K562 (cell line): Measurements from ENCODE around the gene UBFD1. TPM values are rescaled to one million over a fixed set of nuclear protein-coding genes. Genes with fewer than 3 reads are reported as not detected.

ENCODE experiments used
- CBX5 ChIP-seq: IDR thresholded peaks from 2 replicates; pipeline ENCODE4 v1.6.1; 2014; ENCODE audit warnings: low read depth, borderline replicate concordance
- COPS2 ChIP-seq: fragments of 450-650 bp; conservative IDR thresholded peaks from 2 replicates; pipeline ENCODE4 v1.6.1; 2016; ENCODE audit warnings: mild to moderate bottlenecking, moderate library complexity
- ETV5 ChIP-seq: sonication (generic); formaldehyde crosslinking; IDR thresholded peaks from 2 replicates; pipeline ENCODE4 v1.4.0; 2020; ENCODE audit warnings: low read depth, mild to moderate bottlenecking, missing genetic modification reagents
- HIVEP1 ChIP-seq: fragments of 250-450 bp; sonication (Bioruptor Pico); IDR thresholded peaks from 2 replicates; pipeline ENCODE4 v1.4.0; 2020; ENCODE audit warnings: mild to moderate bottlenecking
- MCM2 ChIP-seq: fragments of 450-650 bp; IDR thresholded peaks from 2 replicates; pipeline ENCODE4 v1.6.1; 2017; ENCODE audit warnings: low read depth, mild to moderate bottlenecking
- NFIC ChIP-seq: fragments of 450-650 bp; IDR thresholded peaks from 2 replicates; pipeline ENCODE4 v1.6.1; 2017; ENCODE audit warnings: mild to moderate bottlenecking, inconsistent platforms
- PHF8 ChIP-seq: fragments of 200-600 bp; sonication (generic); IDR thresholded peaks from 2 replicates; pipeline ENCODE4 v1.6.1; 2012; ENCODE audit warnings: mixed run types, mild to moderate bottlenecking, inconsistent platforms, low read length, moderate library complexity, borderline replicate concordance
- PYGO2 ChIP-seq: fragments of 450-650 bp; IDR thresholded peaks from 2 replicates; pipeline ENCODE4 v1.6.1; 2016; ENCODE audit warnings: mild to moderate bottlenecking, missing genetic modification characterization, moderate library complexity, missing compliant biosample characterization
- RBM15 ChIP-seq: fragments of 200-400 bp; formaldehyde crosslinking; IDR thresholded peaks from 2 replicates; pipeline ENCODE4 v1.6.1; 2018; ENCODE audit warnings: mild to moderate bottlenecking, low read length, moderate library complexity; ENCODE audit not compliant: insufficient read depth
- RNF2 ChIP-seq: sonication (generic); IDR thresholded peaks from 2 replicates; pipeline ENCODE4 v1.6.1; 2016
- SAFB ChIP-seq: fragments of 200-400 bp; formaldehyde crosslinking; IDR thresholded peaks from 2 replicates; pipeline ENCODE4 v1.6.1; 2017; ENCODE audit warnings: low read depth, low read length, borderline replicate concordance
- SETDB1 ChIP-seq: IDR thresholded peaks from one replicate; pipeline ENCODE4 v1.6.1; 2012; ENCODE audit warnings: low read length, control low read depth, inconsistent platforms
- SMARCA4 ChIP-seq: fragments of 450-650 bp; IDR thresholded peaks from 2 replicates; pipeline ENCODE4 v1.6.1; 2016
- TCF3 ChIP-seq: sonication (generic); formaldehyde crosslinking; IDR thresholded peaks from 2 replicates; pipeline ENCODE4 v1.4.0; 2020; ENCODE audit warnings: mild to moderate bottlenecking, missing genetic modification reagents
- TEAD1 ChIP-seq, 2 experiments: fragments of 450-650 bp in 1 of 2; sonication (generic) in 1 of 2; formaldehyde crosslinking; IDR thresholded peaks; 2 replicates each; pipeline versions ENCODE4 v1.4.0 to v1.8.0; 2020 to 2022; ENCODE audit warnings: mild to moderate bottlenecking in 2 of 2, missing genetic modification reagents in 1 of 2
- TOE1 ChIP-seq, 2 experiments: fragments of 450-650 bp in 1 of 2; sonication (generic) in 1 of 2; formaldehyde crosslinking in 1 of 2; IDR thresholded peaks; 2 replicates each; pipeline versions ENCODE4 v1.7.1 to v1.8.0; 2016 to 2022; ENCODE audit warnings: borderline replicate concordance in 2 of 2, mild to moderate bottlenecking in 2 of 2, antibody characterized with exemption in 1 of 2, inconsistent platforms in 1 of 2, low read depth in 1 of 2, missing genetic modification reagents in 1 of 2, moderate library complexity in 1 of 2
- UBTF ChIP-seq, 2 experiments: IDR thresholded peaks; 2 replicates each; pipeline ENCODE4 v1.6.1; 2012; ENCODE audit warnings: improper control_type of control experiment in 2 of 2, low read depth in 2 of 2, low read length in 2 of 2, borderline replicate concordance in 1 of 2
- ZBTB1 ChIP-seq: sonication (generic); formaldehyde crosslinking; IDR thresholded peaks from 2 replicates; pipeline ENCODE4 v1.8.1; 2023; ENCODE audit warnings: missing genetic modification reagents, low read depth, mild to moderate bottlenecking, borderline replicate concordance
- ZC3H11A ChIP-seq: IDR thresholded peaks from 2 replicates; pipeline ENCODE4 v1.6.1; 2012; ENCODE audit warnings: low read depth, low read length, improper control_type of control experiment
- ZNF133 ChIP-seq: fragments of 250-450 bp; sonication (Bioruptor Pico); IDR thresholded peaks from 2 replicates; pipeline ENCODE4 v1.4.0; 2020; ENCODE audit warnings: mild to moderate bottlenecking
- ZNF212 ChIP-seq: fragments of 450-650 bp; formaldehyde crosslinking; IDR thresholded peaks from 2 replicates; pipeline ENCODE4 v1.4.0; 2020; ENCODE audit warnings: mild to moderate bottlenecking
- ZNF24 ChIP-seq: fragments of 450-650 bp; IDR thresholded peaks from 2 replicates; pipeline ENCODE4 v1.6.1; 2016
- ZNF384 ChIP-seq: IDR thresholded peaks from 2 replicates; pipeline ENCODE4 v1.6.1; 2012; ENCODE audit warnings: low read depth, low read length, improper control_type of control experiment
- ZNF57 ChIP-seq: fragments of 450-650 bp; formaldehyde crosslinking; IDR thresholded peaks from 2 replicates; pipeline ENCODE4 v1.4.0; 2020; ENCODE audit warnings: mild to moderate bottlenecking, moderate library complexity
- polyA plus RNA-seq, 8 experiments: library from polyadenylated mRNA; depleted of rRNA in 4 of 8; stranded (reverse) in 5 of 8; unstranded in 3 of 8; fragments of >200 nt; fragmentation: Nextera tagmentation in 2 of 8; fragmentation: Illumina TruSeq in 1 of 8; extraction: Ambion mirVana in 2 of 8; extraction: Trizol in 1 of 8; gene quantifications; 2 replicates each; pipeline versions ENCODE4 v1.2.1 to v1.2.3, GENCODE V29; 2011 to 2014; ENCODE audit warnings: inconsistent platforms in 1 of 8, missing spikeins in 1 of 8
- total RNA-seq, 7 experiments: library from RNA; depleted of rRNA in 6 of 7; stranded (reverse); fragments of >200 nt in 6 of 7; fragmentation: Illumina TruSeq in 2 of 7; extraction: Trizol in 2 of 7; gene quantifications; 2 replicates each; pipeline versions ENCODE4 v1.2.1 to v1.2.3, GENCODE V29; 2011 to 2021; ENCODE audit warnings: low replicate concordance in 1 of 7
- TF ChIP-seq, protein P1 (sequence below): fragments of 450-650 bp; IDR thresholded peaks from 2 replicates; pipeline ENCODE4 v1.6.1; 2016; ENCODE audit warnings: mild to moderate bottlenecking

The UBFD1 gene
- total and polyA plus RNA-seq, 9 of the 15 experiments (the other 6 are each of a cell fraction or from before 2014, with no cell fraction given) = 10.7 to 66.2 (median 34.0) TPM

GRCh38 chr16:23556881-23557778 lies at the start of gene UBFD1, which contains the start of gene EARS2 (continued):
- TF ChIP-seq ZBTB1 (CRISPR knock-in tag) (0 out of 2 replicates have a peak, but pooled peaks have one; percentile 52), TEAD1 (CRISPR knock-in tag; IDR thresholded peaks at IDR 0.05) (peak in 1 of 2 experiments; percentile 52; a peak in 1 of 4 replicates), SMARCA4 (no peak), TCF3 (peak; percentile 68), UBTF (IDR thresholded peaks at IDR 0.05; ENCODE audit: borderline replicate concordance in 1 of 2, low read depth in 2 of 2, low read length in 2 of 2) (no peak), RNF2 (0 out of 2 replicates have a peak, but pooled peaks have one; percentile 20), ZNF384 (0 out of 2 replicates have a peak, but pooled peaks have one; percentile 45), ZC3H11A (no peak), NFIC (peak; percentile 16), ZNF57 (no peak), RBM15 (no peak), CBX5 (no peak), ETV5 (CRISPR knock-in tag) (peak; percentile 80), SAFB (peak; percentile 70; the same call in 1 of the 2 replicates), ZNF24 (peak; percentile 23; the same call in 1 of the 2 replicates), HIVEP1 (CRISPR knock-in tag) (no peak), PHF8 (peak; percentile 85), TOE1 (IDR thresholded peaks at IDR 0.05; ENCODE audit: borderline replicate concordance) (peak; percentile 90), TOE1 (CRISPR knock-in tag; IDR thresholded peaks at IDR 0.05; ENCODE audit: borderline replicate concordance, low read depth) (no peak), SETDB1 (no peak), PYGO2 (no peak), COPS2 (no peak), ZNF212 (no peak), MCM2 (no peak), ZNF133 (CRISPR knock-in tag) (no peak)
- TF ChIP-seq, protein P1, sequence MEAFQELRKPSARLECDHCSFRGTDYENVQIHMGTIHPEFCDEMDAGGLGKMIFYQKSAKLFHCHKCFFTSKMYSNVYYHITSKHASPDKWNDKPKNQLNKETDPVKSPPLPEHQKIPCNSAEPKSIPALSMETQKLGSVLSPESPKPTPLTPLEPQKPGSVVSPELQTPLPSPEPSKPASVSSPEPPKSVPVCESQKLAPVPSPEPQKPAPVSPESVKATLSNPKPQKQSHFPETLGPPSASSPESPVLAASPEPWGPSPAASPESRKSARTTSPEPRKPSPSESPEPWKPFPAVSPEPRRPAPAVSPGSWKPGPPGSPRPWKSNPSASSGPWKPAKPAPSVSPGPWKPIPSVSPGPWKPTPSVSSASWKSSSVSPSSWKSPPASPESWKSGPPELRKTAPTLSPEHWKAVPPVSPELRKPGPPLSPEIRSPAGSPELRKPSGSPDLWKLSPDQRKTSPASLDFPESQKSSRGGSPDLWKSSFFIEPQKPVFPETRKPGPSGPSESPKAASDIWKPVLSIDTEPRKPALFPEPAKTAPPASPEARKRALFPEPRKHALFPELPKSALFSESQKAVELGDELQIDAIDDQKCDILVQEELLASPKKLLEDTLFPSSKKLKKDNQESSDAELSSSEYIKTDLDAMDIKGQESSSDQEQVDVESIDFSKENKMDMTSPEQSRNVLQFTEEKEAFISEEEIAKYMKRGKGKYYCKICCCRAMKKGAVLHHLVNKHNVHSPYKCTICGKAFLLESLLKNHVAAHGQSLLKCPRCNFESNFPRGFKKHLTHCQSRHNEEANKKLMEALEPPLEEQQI = no peak; the same call in 1 of the 2 replicates
